ENCODE results near the gene GATA6. TPM values are rescaled to one million over a fixed set of nuclear protein-coding genes. Genes with fewer than 3 reads are reported as not detected.
"Not testable (repeated sequence)": the region's sequence is repeated elsewhere in the genome, so short reads cannot be mapped to it uniquely, and the experiment has no call there.

GATA6 gene
- total RNA-seq, 1 experiment from 2014 or later, result not detected

GRCh38 chr18:22182884-22183697, 13.7 kb downstream of the GATA6 start:
- no peaks in the 10 kb centered on the region for H4K20me1 ChIP-seq (ENCODE audit: insufficient read depth, low read depth, low read length)
- no peak for DNase-seq

GRCh38 chr18:22183698-22184170, 14.3 kb downstream of the GATA6 start:
- Histone ChIP-seq H2AFZ (ENCODE audit: low read length) (no peak overlapping the region), H3K27ac (ENCODE audit: low read length) (no peak overlapping the region), H3K9ac (ENCODE audit: low read length) (no peak overlapping the region), H3K36me3 (ENCODE audit: insufficient read depth, low read length) (no peaks in the 10 kb centered on the region), H4K20me1 (ENCODE audit: insufficient read depth, low read depth, low read length) (no peaks in the 10 kb centered on the region), H3K4me2 (ENCODE audit: low read depth, low read length, poor library complexity, severe bottlenecking) (no peak overlapping the region), H3K4me3 (ENCODE audit: low read length) (no peak overlapping the region), H3K4me1 (ENCODE audit: low read length) (no peaks in the 10 kb centered on the region), H3K79me2 (ENCODE audit: low read length) (no peaks in the 10 kb centered on the region), H3K27me3 (ENCODE audit: low read length) (no peaks in the 10 kb centered on the region), H3K9me2 (replicated peaks; ENCODE audit: insufficient read depth, low read length) (no peaks in the 10 kb centered on the region), H3K9me3 (ENCODE audit: low read length) (no peaks in the 10 kb centered on the region)
- no peak for DNase-seq

More at GRCh38 chr18:22182884-22183697, 13.7 kb downstream of the GATA6 start:
- Histone ChIP-seq H3K9me3 (ENCODE audit: low read length) (no peaks in the 10 kb centered on the region), H3K27me3 (ENCODE audit: low read length) (no peaks in the 10 kb centered on the region), H3K9me2 (replicated peaks; ENCODE audit: insufficient read depth, low read length) (no peaks in the 10 kb centered on the region), H3K4me1 (ENCODE audit: low read length) (no peaks in the 10 kb centered on the region), H3K27ac (ENCODE audit: low read length) (no peak overlapping the region), H3K36me3 (ENCODE audit: insufficient read depth, low read length) (no peaks in the 10 kb centered on the region), H3K4me2 (ENCODE audit: low read depth, low read length, poor library complexity, severe bottlenecking) (no peak overlapping the region), H3K9ac (ENCODE audit: low read length) (no peak overlapping the region), H3K79me2 (ENCODE audit: low read length) (no peaks in the 10 kb centered on the region), H2AFZ (ENCODE audit: low read length) (no peak overlapping the region), H3K4me3 (ENCODE audit: low read length) (no peak overlapping the region)

GRCh38 chr18:22184573-22184972, 15.2 kb downstream of the GATA6 start:
- not testable (repeated sequence) for H3K4me1 ChIP-seq (ENCODE audit: low read length); H3K9me2 ChIP-seq (replicated peaks; ENCODE audit: insufficient read depth, low read length); H3K4me3 ChIP-seq (ENCODE audit: low read length); H3K36me3 ChIP-seq (ENCODE audit: insufficient read depth, low read length); H3K4me2 ChIP-seq (ENCODE audit: low read depth, low read length, poor library complexity, severe bottlenecking); H3K9me3 ChIP-seq (ENCODE audit: low read length); DNase-seq; H3K9ac ChIP-seq (ENCODE audit: low read length); H3K79me2 ChIP-seq (ENCODE audit: low read length); H4K20me1 ChIP-seq (ENCODE audit: insufficient read depth, low read depth, low read length); H3K27me3 ChIP-seq (ENCODE audit: low read length); H3K27ac ChIP-seq (ENCODE audit: low read length); H2AFZ ChIP-seq (ENCODE audit: low read length)

GRCh38 chr18:22185273-22185672, 15.9 kb downstream of the GATA6 start:
- Histone ChIP-seq H3K4me1 (ENCODE audit: low read length) (peaks cover 3% of the 10 kb centered on the region), H3K9ac (ENCODE audit: low read length) (no peak overlapping the region), H3K9me2 (replicated peaks; ENCODE audit: insufficient read depth, low read length) (no peaks in the 10 kb centered on the region), H3K4me2 (ENCODE audit: low read depth, low read length, poor library complexity, severe bottlenecking) (no peak overlapping the region), H3K36me3 (ENCODE audit: insufficient read depth, low read length) (no peaks in the 10 kb centered on the region), H3K4me3 (ENCODE audit: low read length) (no peak overlapping the region), H3K27me3 (ENCODE audit: low read length) (no peaks in the 10 kb centered on the region), H3K9me3 (ENCODE audit: low read length) (no peaks in the 10 kb centered on the region), H3K79me2 (ENCODE audit: low read length) (no peaks in the 10 kb centered on the region), H2AFZ (ENCODE audit: low read length) (no peak overlapping the region), H4K20me1 (ENCODE audit: insufficient read depth, low read depth, low read length) (no peaks in the 10 kb centered on the region), H3K27ac (ENCODE audit: low read length) (no peak overlapping the region)
- no peak for DNase-seq

GRCh38 chr18:22185771-22186386, 16.5 kb downstream of the GATA6 start:
- Histone ChIP-seq H4K20me1 (ENCODE audit: insufficient read depth, low read depth, low read length) (no peaks in the 10 kb centered on the region), H3K9me3 (ENCODE audit: low read length) (no peaks in the 10 kb centered on the region), H3K27ac (ENCODE audit: low read length) (no peak overlapping the region), H2AFZ (ENCODE audit: low read length) (no peak overlapping the region), H3K9ac (ENCODE audit: low read length) (no peak overlapping the region), H3K4me3 (ENCODE audit: low read length) (no peak overlapping the region), H3K79me2 (ENCODE audit: low read length) (no peaks in the 10 kb centered on the region), H3K36me3 (ENCODE audit: insufficient read depth, low read length) (no peaks in the 10 kb centered on the region), H3K4me1 (ENCODE audit: low read length) (peaks cover 9% of the 10 kb centered on the region), H3K9me2 (replicated peaks; ENCODE audit: insufficient read depth, low read length) (no peaks in the 10 kb centered on the region), H3K27me3 (ENCODE audit: low read length) (no peaks in the 10 kb centered on the region), H3K4me2 (ENCODE audit: low read depth, low read length, poor library complexity, severe bottlenecking) (no peak overlapping the region)
- no peak for DNase-seq

GRCh38 chr18:22186484-22186971, 17.1 kb downstream of the GATA6 start:
- no peak overlapping the region for H3K9ac ChIP-seq (ENCODE audit: low read length)
- no peaks in the 10 kb centered on the region for H3K9me3 ChIP-seq (ENCODE audit: low read length)
- H3K4me1 ChIP-seq (ENCODE audit: low read length), result peaks cover 10% of the 10 kb centered on the region
- H4K20me1 ChIP-seq (ENCODE audit: insufficient read depth, low read depth, low read length), result no peaks in the 10 kb centered on the region
- no peaks in the 10 kb centered on the region for H3K27me3 ChIP-seq (ENCODE audit: low read length)
- no peak overlapping the region for H2AFZ ChIP-seq (ENCODE audit: low read length)
- H3K36me3 ChIP-seq (ENCODE audit: insufficient read depth, low read length), result no peaks in the 10 kb centered on the region
- H3K4me3 ChIP-seq (ENCODE audit: low read length), result no peak overlapping the region
- no peak for DNase-seq
- H3K9me2 ChIP-seq (replicated peaks; ENCODE audit: insufficient read depth, low read length), result no peaks in the 10 kb centered on the region
- H3K79me2 ChIP-seq (ENCODE audit: low read length), result no peaks in the 10 kb centered on the region
- no peak overlapping the region for H3K4me2 ChIP-seq (ENCODE audit: low read depth, low read length, poor library complexity, severe bottlenecking)
- H3K27ac ChIP-seq (ENCODE audit: low read length), result no peak overlapping the region

GRCh38 chr18:22188559-22189267, 19.3 kb downstream of the GATA6 start:
- Histone ChIP-seq H3K79me2 (ENCODE audit: low read length) (no peaks in the 10 kb centered on the region), H3K9ac (ENCODE audit: low read length) (no peak overlapping the region), H3K9me3 (ENCODE audit: low read length) (no peaks in the 10 kb centered on the region), H3K9me2 (replicated peaks; ENCODE audit: insufficient read depth, low read length) (no peaks in the 10 kb centered on the region), H2AFZ (ENCODE audit: low read length) (no peak overlapping the region), H3K27ac (ENCODE audit: low read length) (no peak overlapping the region), H3K4me3 (ENCODE audit: low read length) (no peak overlapping the region), H3K4me2 (ENCODE audit: low read depth, low read length, poor library complexity, severe bottlenecking) (no peak overlapping the region), H3K27me3 (ENCODE audit: low read length) (no peaks in the 10 kb centered on the region), H4K20me1 (ENCODE audit: insufficient read depth, low read depth, low read length) (no peaks in the 10 kb centered on the region), H3K36me3 (ENCODE audit: insufficient read depth, low read length) (no peaks in the 10 kb centered on the region), H3K4me1 (ENCODE audit: low read length) (peaks cover 10% of the 10 kb centered on the region)
- DNase-seq, result no peak
